GM13976 (cell line): ENCODE results near the gene UTY.

Experiments
- DNase-seq: peaks from one replicate; pipeline ENCODE4 v3.0.0; 2012; ENCODE audit warnings: low spot score
- CTCF ChIP-seq: IDR thresholded peaks from 2 replicates; pipeline ENCODE4 v1.5.1; 2012; ENCODE audit warnings: borderline replicate concordance, mild to moderate bottlenecking; ENCODE audit not compliant: insufficient read depth; ENCODE audit errors: extremely low read depth, missing control alignments, control extremely low read depth
- in situ Hi-C: fragments of 300-500 bp; cut with MboI; formaldehyde crosslinking; loops from one replicate; pipeline ENCODE4 v1.12.0; 2022; ENCODE audit warnings: low sequenced_read_pairs, mixed read lengths, inconsistent platforms; ENCODE audit not compliant: unreplicated experiment

Gene UTY

GRCh38 chrY:13440811-13441210 lies 39.0 kb downstream of the UTY start:
- in situ Hi-C loops = no loop called here
- no peak for DNase-seq
- no peak for TF ChIP-seq CTCF

DNA sequence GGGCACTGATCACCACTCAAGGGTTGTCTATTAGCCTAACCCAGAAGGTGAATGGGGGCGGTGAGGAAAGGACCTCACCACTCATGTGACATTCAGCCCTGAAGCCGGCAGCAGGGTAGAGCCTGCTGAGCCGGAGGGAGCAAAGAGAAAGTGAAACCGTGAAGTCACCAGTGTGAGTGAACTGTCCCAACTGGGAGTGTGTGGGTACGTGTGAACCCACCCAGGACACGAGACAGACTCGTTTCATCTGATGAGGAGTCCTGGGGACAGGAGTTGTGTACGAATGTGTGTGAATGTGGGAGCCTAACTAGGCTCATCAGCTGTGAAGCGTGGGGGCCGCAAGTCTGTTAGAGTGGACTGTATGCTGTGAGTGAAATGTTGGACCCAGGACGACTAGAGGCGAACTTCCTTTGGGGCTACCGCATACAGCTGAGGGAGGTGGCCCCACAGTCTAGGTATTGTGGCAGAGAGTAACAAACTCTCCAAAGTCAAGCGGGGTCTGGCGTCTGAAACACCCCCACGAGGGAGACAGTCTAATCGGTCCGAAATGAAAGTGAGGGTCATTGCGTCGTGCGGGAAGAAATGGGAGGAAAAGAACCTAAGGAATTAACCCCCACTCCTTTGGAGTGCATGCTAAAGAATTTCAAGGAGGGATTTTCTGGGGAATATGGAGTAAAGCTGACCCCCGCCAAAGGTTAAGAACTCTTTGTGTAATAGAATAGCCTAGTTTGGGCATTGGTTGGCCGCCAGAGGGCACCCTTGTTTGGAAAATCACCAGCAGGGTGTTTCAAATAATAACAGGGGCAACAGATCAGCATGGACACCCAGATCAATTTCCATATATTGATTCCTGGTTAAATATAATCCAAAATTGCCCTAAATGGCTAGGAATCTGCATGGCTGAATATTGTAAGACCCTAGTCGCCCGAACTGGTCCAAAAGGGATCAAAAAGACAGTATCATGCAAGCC lies 43.6 kb downstream of the UTY start:
- DNase-seq = no peak
- TF ChIP-seq CTCF = no peak
- in situ Hi-C loops = no loop called here

DNA sequence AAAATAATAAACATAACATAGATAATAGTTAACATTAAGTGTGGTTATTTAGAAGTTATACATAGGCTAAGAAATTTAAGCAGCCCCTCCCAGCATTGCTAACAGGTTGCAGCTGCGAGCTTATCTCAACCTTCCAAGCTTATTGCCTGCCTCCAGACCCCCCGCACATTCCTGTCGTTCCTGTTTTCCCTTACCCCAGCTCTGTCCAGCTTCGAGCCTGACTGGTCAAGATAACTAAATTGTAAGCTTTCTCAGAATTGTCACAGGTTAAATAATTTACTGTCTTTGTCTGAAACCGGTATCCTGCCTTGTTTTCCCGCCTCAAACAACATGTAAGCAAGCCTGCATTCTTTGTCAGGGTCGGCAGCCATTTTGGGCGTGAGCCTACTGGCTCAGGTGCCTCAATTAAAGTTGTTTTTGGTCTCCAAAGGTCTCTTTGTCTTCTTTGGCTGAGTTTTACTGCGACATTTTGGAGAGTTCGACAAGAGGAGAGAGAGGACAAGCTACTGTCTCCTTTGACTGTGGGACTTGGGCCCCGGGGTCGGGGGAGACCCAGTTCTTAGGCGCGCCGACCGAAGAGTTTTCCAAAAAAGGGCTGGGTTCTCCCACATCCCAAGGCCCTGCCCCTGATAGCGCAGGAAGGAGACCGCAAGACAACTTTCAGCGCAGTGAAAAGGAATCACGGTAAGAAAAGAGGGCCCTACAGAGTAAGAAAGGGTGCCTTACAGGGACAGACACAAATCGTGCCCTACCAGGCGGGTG lies 44.4 kb downstream of the UTY start:
- in situ Hi-C loops = no loop called here
- TF ChIP-seq CTCF = no peak
- no peak for DNase-seq

- DNase-seq = no peak
- in situ Hi-C loops = no loop called here
- TF ChIP-seq CTCF = no peak
These were observed 47.4 kb downstream of the UTY start for GRCh38 chrY:13432293-13433025.

- DNase-seq = no peak
- no peak for TF ChIP-seq CTCF
- in situ Hi-C loops = no loop called here
These were observed 50.3 kb downstream of the UTY start for GRCh38 chrY:13429551-13429950.

DNA sequence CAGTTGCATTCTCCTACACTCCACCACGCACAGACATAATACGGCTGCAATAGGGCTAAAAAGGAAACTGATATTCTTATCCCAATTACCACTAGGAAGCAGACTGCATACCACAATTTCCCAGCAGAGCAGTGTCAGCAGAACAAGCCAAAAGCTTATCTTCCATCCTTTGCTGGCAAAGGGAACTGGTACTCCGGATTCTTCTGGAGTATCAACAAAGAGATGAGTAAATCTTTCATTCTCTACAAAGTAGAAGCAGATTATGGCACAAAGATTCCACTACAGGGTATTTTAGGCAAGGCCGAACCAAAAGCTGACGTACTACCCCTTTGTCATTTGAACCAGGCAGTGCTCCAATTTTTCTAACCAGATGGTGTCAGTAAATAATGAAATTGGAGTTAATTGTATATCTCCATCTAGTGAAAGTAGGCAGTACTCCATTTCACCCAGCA lies 56.5 kb downstream of the UTY start:
- in situ Hi-C loops = no loop called here
- no peak for TF ChIP-seq CTCF
- no peak for DNase-seq
